ENCODE data around the gene C4orf36. TPM values are rescaled to one million over a fixed set of nuclear protein-coding genes. Genes with fewer than 3 reads are reported as not detected.

Gene C4orf36
- total RNA-seq, 1 donor from 2014 or later, result not detected

DNA sequence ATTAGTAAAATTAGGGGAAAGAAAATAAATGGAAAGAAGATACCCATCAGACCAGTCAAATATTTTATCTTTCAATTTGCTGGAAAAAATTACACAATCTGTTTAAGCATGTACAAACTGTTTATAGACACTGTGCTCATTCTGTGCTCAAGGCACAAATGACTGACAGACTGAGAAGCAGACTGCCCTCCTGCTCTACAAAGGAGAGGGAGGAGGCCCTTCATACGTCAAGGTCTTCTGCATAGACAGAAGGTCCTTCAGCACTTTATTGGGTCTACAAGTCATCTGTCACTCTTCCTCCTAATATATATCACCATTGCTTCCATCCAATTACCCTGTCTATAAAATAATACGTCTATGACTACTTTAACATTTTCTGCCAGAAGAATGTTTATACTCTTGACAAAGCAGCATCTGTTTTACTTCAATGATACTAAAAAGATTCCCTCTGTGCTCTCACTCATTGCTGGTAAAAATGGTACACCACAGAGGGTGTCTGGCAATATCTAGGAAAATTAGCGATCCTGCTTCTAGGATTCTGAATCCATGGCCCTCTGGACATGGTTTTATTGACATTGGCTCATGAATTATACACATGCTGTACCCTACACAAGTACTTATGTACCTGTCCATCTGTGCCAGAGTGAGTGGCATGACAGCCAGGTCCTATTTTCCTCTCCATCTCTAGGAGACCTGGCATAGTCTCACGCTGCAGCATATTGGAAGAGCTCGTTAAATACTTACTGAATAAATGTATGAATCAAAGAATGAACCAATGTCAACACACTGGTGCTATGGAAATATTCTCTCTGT is 54.3 kb downstream of the C4orf36 start:
- peaks cover 14% of the 10 kb centered on the region for H3K4me1 ChIP-seq
- H3K36me3 ChIP-seq, result no peaks in the 10 kb centered on the region
- intact Hi-C loops (cut with DNase I), result no loop called here
- H3K27me3 ChIP-seq, result no peaks in the 10 kb centered on the region
- DNase-seq (ENCODE audit: extremely low spot score in 2 of 2), result no peak
- no peak for TF ChIP-seq POLR2A (IDR thresholded peaks at IDR 0.05)
- TF ChIP-seq POLR2AphosphoS5 (IDR thresholded peaks at IDR 0.05; ENCODE audit: insufficient read depth in 1 of 2, low read depth in 1 of 2), result peak in 1 of 2 donors; percentile 19
- no peak overlapping the region for H3K4me3 ChIP-seq
- H3K27ac ChIP-seq, result peak overlapping the region; percentile 76
- H3K9me3 ChIP-seq, result no peaks in the 10 kb centered on the region

DNA sequence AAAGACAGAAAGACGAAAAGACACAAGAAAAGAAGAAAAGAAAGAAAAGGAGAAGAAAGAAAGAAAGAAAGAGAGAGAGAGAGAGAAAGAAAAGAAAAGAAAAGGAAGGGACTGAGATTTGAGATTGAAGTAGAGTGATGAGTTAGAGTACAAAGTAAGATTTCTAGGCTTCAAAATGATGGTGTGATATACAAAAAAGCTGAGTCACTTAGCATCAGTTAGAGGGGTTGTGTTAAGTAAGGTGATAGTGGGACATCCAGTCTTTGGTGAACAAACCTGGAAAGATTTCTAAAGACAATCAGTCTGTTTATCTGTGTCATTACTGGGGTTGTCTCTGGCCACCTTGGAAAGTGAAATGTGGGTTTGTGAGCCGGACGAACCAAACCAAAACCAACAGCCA is 56.5 kb downstream of the C4orf36 start:
- intact Hi-C loops (cut with DNase I), result no loop called here
- H3K9me3 ChIP-seq, result no peaks in the 10 kb centered on the region
- no peak for TF ChIP-seq POLR2A (IDR thresholded peaks at IDR 0.05)
- no peak for TF ChIP-seq POLR2AphosphoS5 (IDR thresholded peaks at IDR 0.05; ENCODE audit: insufficient read depth in 1 of 2, low read depth in 1 of 2)
- TF ChIP-seq, protein P1, sequence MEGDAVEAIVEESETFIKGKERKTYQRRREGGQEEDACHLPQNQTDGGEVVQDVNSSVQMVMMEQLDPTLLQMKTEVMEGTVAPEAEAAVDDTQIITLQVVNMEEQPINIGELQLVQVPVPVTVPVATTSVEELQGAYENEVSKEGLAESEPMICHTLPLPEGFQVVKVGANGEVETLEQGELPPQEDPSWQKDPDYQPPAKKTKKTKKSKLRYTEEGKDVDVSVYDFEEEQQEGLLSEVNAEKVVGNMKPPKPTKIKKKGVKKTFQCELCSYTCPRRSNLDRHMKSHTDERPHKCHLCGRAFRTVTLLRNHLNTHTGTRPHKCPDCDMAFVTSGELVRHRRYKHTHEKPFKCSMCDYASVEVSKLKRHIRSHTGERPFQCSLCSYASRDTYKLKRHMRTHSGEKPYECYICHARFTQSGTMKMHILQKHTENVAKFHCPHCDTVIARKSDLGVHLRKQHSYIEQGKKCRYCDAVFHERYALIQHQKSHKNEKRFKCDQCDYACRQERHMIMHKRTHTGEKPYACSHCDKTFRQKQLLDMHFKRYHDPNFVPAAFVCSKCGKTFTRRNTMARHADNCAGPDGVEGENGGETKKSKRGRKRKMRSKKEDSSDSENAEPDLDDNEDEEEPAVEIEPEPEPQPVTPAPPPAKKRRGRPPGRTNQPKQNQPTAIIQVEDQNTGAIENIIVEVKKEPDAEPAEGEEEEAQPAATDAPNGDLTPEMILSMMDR (IDR thresholded peaks at IDR 0.05), result no peak
- DNase-seq (ENCODE audit: extremely low spot score in 2 of 2), result no peak
- H3K27ac ChIP-seq, result no peak overlapping the region
- H3K27me3 ChIP-seq, result no peaks in the 10 kb centered on the region
- H3K4me3 ChIP-seq, result no peak overlapping the region
- no peaks in the 10 kb centered on the region for H3K36me3 ChIP-seq
- peaks cover 36% of the 10 kb centered on the region for H3K4me1 ChIP-seq

DNA sequence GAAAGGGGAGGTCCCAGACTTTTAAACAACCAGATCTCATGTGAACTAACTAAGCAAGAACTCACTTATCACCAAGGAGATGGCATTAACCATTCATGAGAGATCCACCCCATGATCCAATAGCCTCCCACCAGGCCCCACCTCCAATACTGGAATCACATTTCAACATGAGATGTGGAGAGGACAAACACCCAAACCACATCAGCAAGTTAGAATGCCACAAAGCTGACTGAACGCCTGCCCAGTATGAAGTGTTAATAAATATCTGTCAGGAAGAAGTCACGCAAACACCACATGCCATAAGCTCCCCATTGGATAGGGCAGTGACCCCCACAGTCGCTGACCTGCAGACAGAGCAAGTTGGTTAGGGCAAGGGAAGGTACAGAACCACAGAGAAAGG is 57.3 kb downstream of the C4orf36 start:
- Histone ChIP-seq H3K27me3 (no peaks in the 10 kb centered on the region), H3K36me3 (peaks cover 0 to 4% of the 10 kb centered on the region in 2 donors), H3K4me3 (no peak overlapping the region), H3K27ac (no peak overlapping the region), H3K4me1 (peaks cover 41% of the 10 kb centered on the region), H3K9me3 (no peaks in the 10 kb centered on the region)
- no peak for DNase-seq (ENCODE audit: extremely low spot score in 2 of 2)
- no peak for TF ChIP-seq POLR2A (IDR thresholded peaks at IDR 0.05)
- no peak for TF ChIP-seq POLR2AphosphoS5 (IDR thresholded peaks at IDR 0.05; ENCODE audit: insufficient read depth in 1 of 2, low read depth in 1 of 2)
- TF ChIP-seq, protein P1 (IDR thresholded peaks at IDR 0.05), result no peak
- intact Hi-C loops (cut with DNase I), result no loop called here

DNA sequence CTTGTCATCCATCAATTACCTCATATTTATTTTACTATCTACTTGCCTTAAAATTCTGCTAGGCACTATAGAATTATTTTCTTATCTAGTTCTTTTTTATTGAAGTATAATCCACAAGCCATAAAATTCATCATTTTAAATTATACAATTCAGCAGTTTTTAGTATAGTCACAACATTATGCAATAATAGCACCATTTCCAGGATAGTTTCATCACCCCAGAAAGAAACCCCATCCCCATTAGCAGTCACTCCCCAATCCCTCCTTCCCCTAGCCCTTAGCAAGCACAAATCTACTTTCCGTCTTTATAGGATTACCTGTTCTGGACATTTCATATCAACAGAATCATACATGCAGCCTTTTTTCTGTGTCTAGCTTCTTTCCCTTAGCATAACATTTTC is 58.6 kb downstream of the C4orf36 start:
- H3K9me3 ChIP-seq, result no peaks in the 10 kb centered on the region
- peaks cover 40% of the 10 kb centered on the region for H3K4me1 ChIP-seq
- H3K27ac ChIP-seq, result no peak overlapping the region
- no peaks in the 10 kb centered on the region for H3K27me3 ChIP-seq
- no peak for DNase-seq (ENCODE audit: extremely low spot score in 2 of 2)
- no peak overlapping the region for H3K4me3 ChIP-seq
- TF ChIP-seq, protein P1 (IDR thresholded peaks at IDR 0.05), result no peak
- TF ChIP-seq POLR2A (IDR thresholded peaks at IDR 0.05) (no peak), POLR2AphosphoS5 (IDR thresholded peaks at IDR 0.05; ENCODE audit: insufficient read depth in 1 of 2, low read depth in 1 of 2) (no peak)
- peaks cover 0 to 5% of the 10 kb centered on the region in 2 donors for H3K36me3 ChIP-seq
- intact Hi-C loops (cut with DNase I), result no loop called here

DNA sequence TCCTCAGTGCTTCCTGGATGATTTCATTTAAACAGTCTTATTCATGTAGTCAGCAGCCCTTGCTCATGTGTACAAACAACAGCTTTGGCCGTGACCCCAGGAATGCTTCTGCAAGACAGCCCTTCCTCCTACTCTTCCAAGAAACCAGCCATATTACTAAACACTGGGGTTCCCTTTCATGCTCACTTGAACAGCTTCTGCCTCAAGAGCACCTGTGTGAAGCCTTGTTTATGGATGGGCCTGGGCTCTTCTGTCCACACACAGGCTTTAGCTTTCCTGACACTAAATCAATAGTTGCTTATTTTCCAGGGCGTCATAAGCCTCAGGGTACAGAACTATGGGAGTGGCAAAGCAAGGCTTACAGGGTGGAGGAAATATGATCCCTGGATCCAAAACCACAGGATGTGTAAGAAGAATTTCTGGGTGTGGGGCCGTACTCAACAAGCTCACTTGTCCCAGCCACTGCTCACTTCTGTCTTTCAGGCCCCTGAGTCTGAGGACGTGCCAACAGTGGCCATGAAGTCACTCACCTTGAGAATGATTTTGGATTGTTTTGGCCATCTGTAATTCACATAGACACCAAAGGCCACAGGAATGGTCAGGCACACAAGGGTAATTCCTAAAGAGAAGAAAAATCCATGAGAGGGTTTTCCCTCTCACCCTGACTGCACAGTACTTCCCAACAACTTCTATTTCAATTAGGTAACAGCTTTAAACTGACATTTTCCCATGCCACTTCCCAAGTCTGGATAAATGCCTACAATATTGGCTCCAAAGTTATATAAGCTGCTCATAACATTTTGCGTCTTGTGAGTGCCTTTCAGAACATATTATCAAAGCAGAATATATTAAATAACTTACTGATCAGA is 60.7 kb downstream of the C4orf36 start:
- TF ChIP-seq POLR2AphosphoS5 (IDR thresholded peaks at IDR 0.05; ENCODE audit: insufficient read depth in 1 of 2, low read depth in 1 of 2), result no peak
- TF ChIP-seq, protein P1 (IDR thresholded peaks at IDR 0.05), result no peak
- no peak for TF ChIP-seq POLR2A (IDR thresholded peaks at IDR 0.05)
- peak overlapping the region; percentile 66 for H3K27ac ChIP-seq
- H3K27me3 ChIP-seq, result no peaks in the 10 kb centered on the region
- no peak overlapping the region for H3K4me3 ChIP-seq
- no peak for DNase-seq (ENCODE audit: extremely low spot score in 2 of 2)
- peaks cover 27% of the 10 kb centered on the region for H3K4me1 ChIP-seq
- H3K36me3 ChIP-seq, result peaks cover 0 to 14% of the 10 kb centered on the region in 2 donors
- H3K9me3 ChIP-seq, result no peaks in the 10 kb centered on the region
- intact Hi-C loops (cut with DNase I), result no loop called here

Data from vagina (tissue), 2 donors.